Neural progenitor cell (in vitro differentiated cells): ENCODE results near the gene USP31. TPM values are rescaled to one million over a fixed set of nuclear protein-coding genes. Genes with fewer than 3 reads are reported as not detected.

Source experiments
- DNase-seq: peaks from one replicate; pipeline ENCODE4 v3.0.0-alpha.2; 2016; ENCODE audit warnings: low spot score
- H2AFZ ChIP-seq: fragments of 200-600 bp; sonication (generic); replicated peaks from 2 replicates; pipeline ENCODE4 v1.6.1; 2016; ENCODE audit warnings: antibody characterized with exemption
- H3F3A ChIP-seq: fragments of 200-600 bp; sonication (generic); 2 replicates; pipeline ENCODE4 v1.6.1; 2016; ENCODE audit warnings: antibody characterized with exemption, low read depth
- H3K27ac ChIP-seq: fragments of 200-600 bp; sonication (generic); 2 replicates; pipeline ENCODE4 v1.5.1; 2016; ENCODE audit warnings: mild to moderate bottlenecking
- H3K27me3 ChIP-seq: fragments of 200-600 bp; sonication (generic); 2 replicates; pipeline ENCODE4 v1.6.1; 2016; ENCODE audit warnings: mild to moderate bottlenecking, moderate library complexity
- H3K36me3 ChIP-seq: fragments of 200-600 bp; sonication (generic); 2 replicates; pipeline ENCODE4 v1.5.1; 2016
- H3K4me1 ChIP-seq: fragments of 200-600 bp; sonication (generic); 2 replicates; pipeline ENCODE4 v1.6.1; 2016; ENCODE audit warnings: mixed run types
- H3K4me2 ChIP-seq: fragments of 200-600 bp; sonication (generic); 2 replicates; pipeline ENCODE4 v1.6.1; 2016
- H3K4me3 ChIP-seq: fragments of 200-600 bp; sonication (generic); 2 replicates; pipeline ENCODE4 v1.5.1; 2016
- H3K79me2 ChIP-seq: fragments of 200-600 bp; sonication (generic); 2 replicates; pipeline ENCODE4 v1.6.1; 2016; ENCODE audit warnings: low read depth
- H3K9ac ChIP-seq: fragments of 200-600 bp; sonication (generic); 2 replicates; pipeline ENCODE4 v1.6.1; 2016
- H3K9me3 ChIP-seq: fragments of 200-600 bp; sonication (generic); 2 replicates; pipeline ENCODE4 v1.5.1; 2016; ENCODE audit warnings: low read depth
- H4K20me1 ChIP-seq: fragments of 200-600 bp; sonication (generic); 2 replicates; pipeline ENCODE4 v1.6.1; 2016; ENCODE audit warnings: low read depth
- H3K27ac Mint-ChIP-seq: 3 replicates; pipeline ENCODE4 v1.8.0; 2021; ENCODE audit warnings: mixed read lengths
- H3K27me3 Mint-ChIP-seq: 2 replicates; pipeline ENCODE4 v1.8.0; 2022; ENCODE audit warnings: low read depth, mild to moderate bottlenecking, inconsistent platforms, moderate library complexity, mixed read lengths; ENCODE audit not compliant: insufficient read depth
- H3K36me3 Mint-ChIP-seq: 3 replicates; pipeline ENCODE4 v1.8.0; 2021; ENCODE audit warnings: mixed read lengths
- H3K4me1 Mint-ChIP-seq: 3 replicates; pipeline ENCODE4 v1.8.0; 2021; ENCODE audit warnings: mixed read lengths
- H3K4me3 Mint-ChIP-seq: 3 replicates; pipeline ENCODE4 v1.8.0; 2021; ENCODE audit warnings: mild to moderate bottlenecking, moderate library complexity, mixed read lengths
- H3K9me3 Mint-ChIP-seq: 3 replicates; pipeline ENCODE4 v1.8.0; 2020; ENCODE audit warnings: mixed read lengths
- EZH2 ChIP-seq: fragments of 200-600 bp; sonication (generic); IDR thresholded peaks from 2 replicates; pipeline ENCODE4 v1.6.1; 2017; ENCODE audit warnings: antibody characterized with exemption, mild to moderate bottlenecking, moderate library complexity
- EZH2phosphoT487 ChIP-seq: fragments of 200-600 bp; sonication (generic); IDR thresholded peaks from 2 replicates; pipeline ENCODE4 v1.6.1; 2017; ENCODE audit warnings: antibody characterized with exemption
- total RNA-seq: library from RNA; depleted of rRNA; stranded (reverse); fragments of >200 nt; gene quantifications from 2 replicates; pipeline ENCODE4 v1.2.3, GENCODE V29; 2015; ENCODE audit warnings: low replicate concordance
- TF ChIP-seq, protein P1 (sequence below): fragments of 200-600 bp; sonication (generic); IDR thresholded peaks from 2 replicates; pipeline ENCODE4 v1.5.1; 2017; ENCODE audit warnings: antibody characterized with exemption, mild to moderate bottlenecking

USP31 gene
- total RNA-seq, 1 donor from 2014 or later, result 9.0 TPM

DNA sequence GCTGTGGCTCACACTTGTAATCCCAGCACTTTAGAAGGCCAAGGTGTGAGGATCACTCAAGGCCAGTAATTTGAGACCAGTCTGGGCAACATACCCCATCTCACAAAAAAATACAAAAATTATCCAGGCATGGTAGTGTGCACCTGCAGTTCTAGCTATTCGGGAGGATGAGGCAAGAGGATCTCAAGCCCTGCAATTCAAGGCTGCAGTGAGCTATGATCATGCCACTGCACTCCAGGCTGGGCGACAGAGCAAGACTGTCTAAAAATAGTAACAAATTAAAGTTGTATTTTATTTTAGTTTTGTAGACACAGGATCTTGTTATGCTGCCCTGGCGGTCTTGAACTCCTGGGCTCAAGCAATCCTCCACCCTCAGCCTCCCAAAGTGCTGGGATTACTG lies 18.2 kb downstream of the USP31 start:
- peaks cover 9% of the 10 kb centered on the region for H3K9me3 Mint-ChIP-seq
- no peak overlapping the region for H3K27ac Mint-ChIP-seq
- no peaks in the 10 kb centered on the region for H3K27me3 Mint-ChIP-seq
- DNase-seq, result no peak
- Histone ChIP-seq H3K27me3 (no peaks in the 10 kb centered on the region), H3K9me3 (peaks cover 5% of the 10 kb centered on the region), H3K4me1 (peaks cover 15% of the 10 kb centered on the region), H3K36me3 (no peaks in the 10 kb centered on the region), H4K20me1 (peaks cover 31% of the 10 kb centered on the region), H2AFZ (no peak overlapping the region), H3K4me3 (no peak overlapping the region), H3K9ac (no peak overlapping the region), H3K27ac (no peak overlapping the region), H3K79me2 (peaks cover 96% of the 10 kb centered on the region), H3K4me2 (no peak overlapping the region), H3F3A (peaks cover 7% of the 10 kb centered on the region)
- no peak overlapping the region for H3K4me3 Mint-ChIP-seq
- peaks cover 3% of the 10 kb centered on the region for H3K36me3 Mint-ChIP-seq
- H3K4me1 Mint-ChIP-seq, result peaks cover 9% of the 10 kb centered on the region
- TF ChIP-seq EZH2 (no peak), EZH2phosphoT487 (no peak)
- TF ChIP-seq, protein P1, sequence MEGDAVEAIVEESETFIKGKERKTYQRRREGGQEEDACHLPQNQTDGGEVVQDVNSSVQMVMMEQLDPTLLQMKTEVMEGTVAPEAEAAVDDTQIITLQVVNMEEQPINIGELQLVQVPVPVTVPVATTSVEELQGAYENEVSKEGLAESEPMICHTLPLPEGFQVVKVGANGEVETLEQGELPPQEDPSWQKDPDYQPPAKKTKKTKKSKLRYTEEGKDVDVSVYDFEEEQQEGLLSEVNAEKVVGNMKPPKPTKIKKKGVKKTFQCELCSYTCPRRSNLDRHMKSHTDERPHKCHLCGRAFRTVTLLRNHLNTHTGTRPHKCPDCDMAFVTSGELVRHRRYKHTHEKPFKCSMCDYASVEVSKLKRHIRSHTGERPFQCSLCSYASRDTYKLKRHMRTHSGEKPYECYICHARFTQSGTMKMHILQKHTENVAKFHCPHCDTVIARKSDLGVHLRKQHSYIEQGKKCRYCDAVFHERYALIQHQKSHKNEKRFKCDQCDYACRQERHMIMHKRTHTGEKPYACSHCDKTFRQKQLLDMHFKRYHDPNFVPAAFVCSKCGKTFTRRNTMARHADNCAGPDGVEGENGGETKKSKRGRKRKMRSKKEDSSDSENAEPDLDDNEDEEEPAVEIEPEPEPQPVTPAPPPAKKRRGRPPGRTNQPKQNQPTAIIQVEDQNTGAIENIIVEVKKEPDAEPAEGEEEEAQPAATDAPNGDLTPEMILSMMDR, result no peak

DNA sequence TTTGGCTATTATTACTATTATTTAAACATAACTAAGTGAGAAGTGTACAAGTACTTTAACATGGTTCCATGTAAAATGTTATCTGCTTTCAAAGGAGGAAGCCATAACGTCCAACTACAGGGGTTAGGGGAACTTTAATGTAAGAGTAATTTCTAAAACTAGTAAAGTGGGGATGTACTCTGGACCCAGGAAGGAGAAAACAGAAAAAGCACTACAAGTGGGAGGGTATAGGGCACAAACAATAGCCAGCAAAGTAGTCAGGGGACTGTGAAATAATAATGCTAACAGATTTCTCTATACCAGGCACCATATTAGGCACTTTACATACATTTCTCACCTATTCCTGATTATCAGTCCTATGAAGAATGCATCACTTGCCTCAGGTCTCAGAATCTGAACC lies 19.6 kb downstream of the USP31 start:
- peaks cover 96% of the 10 kb centered on the region for H3K79me2 ChIP-seq

DNA sequence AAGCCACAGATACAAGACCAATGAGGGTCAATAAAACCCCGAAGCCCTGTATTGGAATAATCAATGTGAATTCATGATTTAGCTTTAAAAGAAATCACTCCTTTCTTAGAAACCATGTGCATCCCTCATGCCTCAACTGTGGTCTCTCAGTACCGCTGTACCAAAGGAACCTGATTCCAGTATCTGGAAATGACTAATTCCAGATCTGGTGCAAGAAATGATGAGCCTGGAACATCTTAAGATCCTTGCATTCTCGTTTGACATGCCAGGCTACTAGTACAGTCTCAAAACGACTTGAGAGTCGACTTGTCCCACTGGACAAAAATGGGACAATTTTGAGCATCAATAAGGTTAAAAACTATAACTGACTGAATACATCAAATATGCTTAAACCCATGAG lies 21.2 kb downstream of the USP31 start:
- no peak overlapping the region for H3K4me2 ChIP-seq
- H3F3A ChIP-seq, result peaks cover 9% of the 10 kb centered on the region
- H3K9me3 Mint-ChIP-seq, result no peaks in the 10 kb centered on the region
- H3K79me2 ChIP-seq, result peaks cover 96% of the 10 kb centered on the region
- TF ChIP-seq, protein P1, result no peak
- TF ChIP-seq EZH2 (no peak), EZH2phosphoT487 (no peak)
- DNase-seq, result no peak
- H3K36me3 ChIP-seq, result no peaks in the 10 kb centered on the region
- no peak overlapping the region for H2AFZ ChIP-seq
- no peak overlapping the region for H3K9ac ChIP-seq
- H3K4me3 ChIP-seq, result no peak overlapping the region
- no peak overlapping the region for H3K4me3 Mint-ChIP-seq
- no peaks in the 10 kb centered on the region for H3K27me3 Mint-ChIP-seq
- H3K27ac ChIP-seq, result no peak overlapping the region
- H3K9me3 ChIP-seq, result no peaks in the 10 kb centered on the region
- peaks cover 41% of the 10 kb centered on the region for H4K20me1 ChIP-seq
- H3K4me1 ChIP-seq, result peaks cover 22% of the 10 kb centered on the region
- H3K36me3 Mint-ChIP-seq, result no peaks in the 10 kb centered on the region
- H3K27ac Mint-ChIP-seq, result no peak overlapping the region
- no peaks in the 10 kb centered on the region for H3K27me3 ChIP-seq
- peaks cover 25% of the 10 kb centered on the region for H3K4me1 Mint-ChIP-seq

More for the DNA sequence above, 19.6 kb downstream of the USP31 start:
- no peak overlapping the region for H3K4me3 Mint-ChIP-seq
- Histone ChIP-seq H3K4me1 (peaks cover 28% of the 10 kb centered on the region), H3K27ac (no peak overlapping the region), H4K20me1 (peaks cover 42% of the 10 kb centered on the region), H3K9me3 (no peaks in the 10 kb centered on the region), H3K9ac (no peak overlapping the region), H3F3A (peaks cover 16% of the 10 kb centered on the region), H3K36me3 (no peaks in the 10 kb centered on the region), H3K27me3 (no peaks in the 10 kb centered on the region), H3K4me3 (no peak overlapping the region), H2AFZ (no peak overlapping the region), H3K4me2 (no peak overlapping the region)
- peaks cover 22% of the 10 kb centered on the region for H3K4me1 Mint-ChIP-seq
- no peaks in the 10 kb centered on the region for H3K27me3 Mint-ChIP-seq
- H3K36me3 Mint-ChIP-seq, result peaks cover 1% of the 10 kb centered on the region
- H3K9me3 Mint-ChIP-seq, result no peaks in the 10 kb centered on the region
- TF ChIP-seq EZH2phosphoT487, result no peak
- TF ChIP-seq, protein P1, result no peak
- H3K27ac Mint-ChIP-seq, result no peak overlapping the region
- DNase-seq, result no peak
